ELF-1 (cell line): ENCODE data around the gene DENND2D.
A peak's percentile ranks its signal among the peaks of the same experiment; 100 is the strongest.

Experiments
- DNase-seq: peaks from one replicate; pipeline ENCODE4 v3.0.0-alpha.2; 2016; ENCODE audit warnings: low read depth, low spot score

DENND2D gene

DNA sequence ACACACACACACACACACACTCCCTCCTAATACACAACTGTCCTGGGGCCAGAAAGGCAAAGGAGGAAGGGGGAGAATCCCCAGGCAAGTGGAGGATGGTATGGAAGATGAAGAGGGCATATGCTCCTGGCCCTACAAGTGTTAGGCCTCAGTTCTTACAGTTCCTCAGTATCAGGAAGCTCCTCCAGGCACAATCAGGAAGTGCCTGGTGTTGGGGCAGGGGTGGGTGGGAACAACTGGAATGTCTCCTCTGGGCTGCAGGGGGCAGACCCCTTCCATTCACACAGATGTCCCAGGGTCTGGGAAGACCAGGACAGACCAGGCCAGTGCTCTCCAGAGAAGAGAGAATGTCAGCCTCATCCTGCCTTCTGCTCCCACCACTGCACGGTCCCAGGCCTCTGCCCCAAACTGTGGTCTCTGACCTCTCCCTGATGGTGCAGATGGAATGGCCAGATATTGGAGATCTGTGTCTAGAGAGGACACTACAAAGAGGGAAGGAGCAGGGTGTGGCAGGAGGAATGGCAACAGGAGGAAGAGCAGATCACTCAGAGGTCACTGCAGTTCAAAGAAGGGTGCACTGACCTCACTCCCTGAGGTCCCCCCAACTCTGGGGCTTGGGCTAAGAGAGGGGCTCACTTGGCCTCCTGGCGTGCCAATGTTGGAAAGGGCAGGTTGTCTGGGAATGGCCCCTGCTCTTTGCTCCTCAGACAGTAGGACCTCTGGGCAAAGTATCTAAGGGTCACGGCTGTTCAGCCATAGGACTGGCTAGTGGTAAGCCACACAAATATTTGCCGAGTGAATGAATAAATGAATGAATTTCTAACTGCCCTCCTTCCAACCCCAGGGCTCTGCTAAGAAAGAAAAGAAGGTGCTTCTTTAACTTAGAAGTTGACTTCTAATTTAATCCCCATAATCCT is 2.5 kb upstream of the DENND2D start:
- peak; percentile 53 for DNase-seq

DNA sequence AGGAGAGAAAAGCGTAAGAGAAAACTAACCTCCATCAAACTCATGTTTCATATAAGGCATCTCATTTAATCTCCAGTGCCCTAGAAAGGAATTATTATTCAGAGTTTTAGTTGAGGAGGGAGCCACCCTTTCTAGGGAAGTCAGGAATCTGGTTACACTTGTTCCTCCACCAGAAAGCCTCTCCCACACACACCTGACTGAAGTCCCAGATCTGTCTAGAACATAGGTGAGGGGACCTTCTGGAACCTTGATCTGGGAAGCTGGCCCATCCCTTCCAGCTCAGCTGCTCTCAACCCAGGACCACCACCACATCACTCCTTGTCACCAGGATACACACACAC is 1.9 kb upstream of the DENND2D start:
- no peak for DNase-seq

DNA sequence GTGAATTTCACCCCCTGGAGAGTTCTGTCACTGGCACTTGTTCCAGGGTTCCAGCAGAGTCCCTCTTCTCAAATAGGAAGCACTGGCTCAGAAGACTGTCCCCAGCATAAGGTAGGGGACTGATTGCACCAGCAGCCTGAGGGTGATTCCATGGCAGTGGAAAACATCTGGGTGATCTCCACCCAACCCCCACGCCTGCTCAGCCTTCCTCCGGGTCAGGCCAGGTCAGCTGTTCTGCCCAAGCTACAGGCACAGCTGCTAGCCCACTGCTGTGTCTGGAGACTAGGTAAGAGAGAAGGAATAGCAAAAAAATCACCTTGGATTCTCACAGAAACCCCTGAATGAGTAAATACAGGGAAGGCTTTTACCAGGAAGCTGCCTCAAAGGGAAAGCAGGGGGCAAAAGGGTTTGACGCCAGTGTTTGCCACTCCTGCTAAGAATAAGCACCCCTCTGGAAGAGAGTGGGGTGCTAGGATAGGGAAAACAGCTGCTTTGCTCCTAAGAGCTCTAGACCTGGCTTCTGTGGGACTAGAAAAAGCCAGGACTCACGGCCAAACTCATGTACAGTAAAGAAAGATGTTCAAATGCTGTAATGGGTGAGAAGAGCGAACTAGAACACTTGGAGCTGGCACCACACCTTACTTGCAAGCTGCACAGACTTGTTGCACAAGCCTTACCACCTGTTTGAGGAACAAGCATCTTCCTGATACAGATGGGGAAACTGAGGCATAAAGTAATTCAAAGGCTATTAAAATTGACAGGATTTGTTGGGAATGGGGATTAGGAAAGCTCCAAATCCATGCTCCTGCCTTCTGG is 1.0 kb upstream of the DENND2D start:
- peak; percentile 52 for DNase-seq

DNA sequence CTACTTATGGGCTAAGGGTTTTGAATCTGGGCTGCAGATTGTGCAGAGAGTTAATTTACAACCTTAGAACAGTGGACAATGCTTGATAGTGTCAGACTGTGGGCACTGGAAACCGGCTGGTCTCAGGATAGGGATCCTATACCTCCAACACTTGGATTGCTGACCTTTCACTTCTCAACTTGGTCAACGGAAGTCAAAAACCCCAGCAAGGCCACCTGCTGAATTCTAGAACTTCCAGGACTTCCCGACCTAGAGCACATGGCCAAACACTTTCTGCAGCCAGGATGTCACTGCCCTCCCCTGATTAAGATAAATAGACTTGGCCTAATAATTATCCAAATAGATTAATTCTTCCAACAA is 336 bp upstream of the DENND2D start:
- DNase-seq = no peak

DNA sequence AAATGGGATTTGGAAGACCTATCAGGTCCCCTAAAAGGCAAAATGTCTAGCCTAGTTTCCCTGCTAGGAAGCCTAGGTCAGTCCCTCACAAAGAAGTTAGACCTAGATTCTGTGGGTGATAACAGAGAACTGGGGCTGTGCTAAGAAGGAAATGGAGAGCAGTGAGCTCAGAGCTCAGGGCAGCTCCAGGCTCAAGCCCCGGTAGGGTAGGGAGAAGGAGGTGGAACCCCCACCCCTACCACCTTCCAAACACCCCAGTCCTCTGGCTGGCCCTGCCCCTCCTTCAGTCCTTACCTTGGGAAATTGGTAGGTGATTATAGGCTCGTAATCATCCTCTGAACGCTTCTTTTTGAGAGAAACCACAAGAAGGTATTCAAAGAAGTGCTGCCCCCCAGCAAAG is 1.1 kb downstream of the DENND2D start:
- no peak for DNase-seq

DNA sequence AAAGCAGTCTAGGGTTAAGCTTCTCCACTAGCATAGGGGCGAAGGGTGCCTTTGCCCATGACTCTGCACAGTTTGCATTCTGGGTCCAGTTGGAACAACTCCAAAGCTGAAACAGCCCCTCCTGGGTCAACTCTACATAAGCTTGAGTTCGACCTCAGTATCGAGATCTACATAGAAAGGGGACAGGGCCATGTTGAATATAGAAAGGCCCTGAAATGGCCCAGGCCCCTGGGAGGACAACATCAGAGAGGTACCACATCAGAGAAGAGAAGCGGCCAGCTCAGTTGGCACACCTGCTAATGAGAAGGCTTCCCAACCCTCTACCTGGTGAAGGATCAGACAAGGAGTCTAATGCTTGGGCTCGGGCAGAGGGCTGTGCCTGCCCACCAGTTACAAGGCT is 1.6 kb downstream of the DENND2D start:
- DNase-seq = no peak

DNA sequence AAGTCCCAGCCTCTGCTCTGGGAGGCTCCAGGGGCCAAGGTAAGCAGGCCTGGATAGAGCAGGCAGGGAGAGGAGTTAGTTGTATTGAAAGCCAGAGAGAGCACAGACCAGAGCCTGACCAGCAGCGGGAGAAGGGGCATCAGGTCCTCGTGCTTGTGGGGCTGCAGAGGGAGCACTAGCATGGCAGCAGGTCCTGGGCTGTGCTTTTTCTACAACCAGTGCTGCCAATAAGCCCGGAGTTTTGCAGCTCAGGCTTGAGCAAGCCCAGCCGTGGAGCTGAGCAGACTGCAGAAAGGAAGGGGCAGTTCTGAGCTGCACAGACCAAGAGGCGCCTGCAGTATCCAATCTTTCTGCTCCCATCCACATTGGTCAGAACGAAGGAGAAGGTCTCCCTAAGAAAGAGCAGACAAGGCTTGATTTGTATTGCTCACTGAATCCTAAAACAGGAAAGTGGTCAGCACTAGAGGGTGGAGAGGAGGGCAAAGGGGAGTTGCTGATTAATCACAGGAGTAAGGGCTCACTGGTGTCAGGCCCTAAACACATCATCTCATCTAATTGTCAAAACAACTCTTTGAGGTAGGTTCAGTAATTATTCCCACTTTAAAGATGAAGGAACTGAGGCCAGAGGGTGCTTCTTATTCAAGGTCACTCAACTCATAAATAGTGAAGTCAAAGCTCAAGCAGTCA is 2.7 kb downstream of the DENND2D start:
- peak; percentile 85 for DNase-seq

DNA sequence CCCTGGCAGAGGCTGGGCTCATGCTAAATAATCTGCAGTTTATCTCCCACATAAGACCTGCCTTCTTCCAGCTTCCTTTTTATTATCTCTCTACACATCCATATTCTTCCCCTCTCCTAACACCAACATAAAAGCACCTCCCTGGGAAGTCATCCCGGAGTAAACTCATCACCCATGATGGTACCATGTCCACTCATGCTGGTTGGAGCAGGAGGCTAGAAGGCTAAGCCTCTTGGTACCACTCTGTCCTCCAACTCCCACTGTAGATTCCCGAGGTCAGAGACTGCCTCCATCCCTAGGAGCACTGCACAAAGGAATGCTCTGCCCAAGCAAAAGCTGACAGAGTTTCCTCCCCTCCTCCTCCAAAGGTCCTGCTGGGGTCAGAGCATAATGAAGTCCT is 4.2 kb downstream of the DENND2D start:
- no peak for DNase-seq

DNA sequence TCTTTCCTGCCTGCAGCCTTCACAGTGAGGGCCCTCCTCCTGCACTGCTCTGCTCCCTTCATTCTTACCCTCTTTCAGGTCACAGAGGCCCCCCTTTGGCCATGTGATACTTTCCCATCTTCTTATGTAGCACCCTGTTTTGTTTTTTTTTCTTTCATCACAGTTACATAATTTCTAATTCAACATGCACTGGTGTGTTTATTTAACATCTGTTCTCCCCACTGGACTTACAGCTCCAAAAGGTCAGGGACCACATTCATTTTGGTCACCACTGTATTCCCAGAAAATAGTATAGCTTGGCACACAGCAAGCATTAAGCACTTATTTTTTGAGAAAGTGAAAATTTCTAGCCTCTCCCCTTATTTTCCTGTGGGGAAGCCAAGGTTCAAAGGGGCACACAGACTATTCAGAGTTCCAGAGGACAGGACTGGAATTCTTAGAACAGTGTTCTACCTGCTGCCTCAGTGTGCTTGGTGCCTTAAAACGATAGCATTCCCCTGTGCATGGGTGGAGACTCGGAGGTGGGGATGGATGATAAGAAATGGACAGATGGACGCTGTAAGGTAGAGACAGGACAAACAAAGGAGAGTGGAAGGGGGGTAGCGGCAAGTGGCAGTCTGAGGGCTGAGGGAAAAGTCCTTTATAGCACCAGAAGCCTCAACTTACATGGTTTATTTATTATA is 5.3 kb downstream of the DENND2D start:
- no peak for DNase-seq

DNA sequence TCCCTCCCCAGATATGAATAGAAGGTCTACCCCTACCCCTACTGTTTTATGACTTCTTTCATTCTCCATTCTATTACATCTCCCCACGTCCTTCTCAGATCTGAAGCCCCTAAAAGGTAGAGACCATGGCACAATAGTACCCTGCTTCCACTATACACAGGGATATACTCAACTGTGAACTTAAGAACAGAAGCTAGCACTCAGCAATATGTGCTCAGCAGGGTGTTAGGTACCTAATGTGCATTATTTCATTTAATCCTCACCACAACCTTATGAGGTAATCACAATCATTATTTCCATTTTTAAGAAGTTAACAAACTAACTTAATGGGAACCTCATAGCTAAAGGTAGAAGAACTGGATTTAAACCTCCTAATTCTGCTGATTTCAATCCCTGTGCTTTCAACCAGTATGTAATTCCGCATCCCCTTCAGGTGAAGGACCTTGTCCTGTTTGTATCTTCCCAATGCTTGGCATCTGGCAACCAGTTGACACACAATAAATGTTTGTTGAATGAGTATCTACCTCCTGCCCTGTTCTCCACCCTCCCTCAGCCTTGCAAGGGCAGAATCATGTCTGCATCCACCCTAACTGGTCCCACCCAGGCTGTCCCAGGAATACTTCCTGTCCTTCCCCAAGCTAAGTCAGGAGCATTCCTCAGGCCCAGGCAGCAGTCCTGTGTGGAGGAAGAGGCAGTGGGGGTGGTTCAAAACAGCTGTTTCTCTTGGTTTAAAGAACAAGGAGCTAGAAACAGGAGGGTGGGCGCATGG is 6.5 kb downstream of the DENND2D start:
- no peak for DNase-seq

DNA sequence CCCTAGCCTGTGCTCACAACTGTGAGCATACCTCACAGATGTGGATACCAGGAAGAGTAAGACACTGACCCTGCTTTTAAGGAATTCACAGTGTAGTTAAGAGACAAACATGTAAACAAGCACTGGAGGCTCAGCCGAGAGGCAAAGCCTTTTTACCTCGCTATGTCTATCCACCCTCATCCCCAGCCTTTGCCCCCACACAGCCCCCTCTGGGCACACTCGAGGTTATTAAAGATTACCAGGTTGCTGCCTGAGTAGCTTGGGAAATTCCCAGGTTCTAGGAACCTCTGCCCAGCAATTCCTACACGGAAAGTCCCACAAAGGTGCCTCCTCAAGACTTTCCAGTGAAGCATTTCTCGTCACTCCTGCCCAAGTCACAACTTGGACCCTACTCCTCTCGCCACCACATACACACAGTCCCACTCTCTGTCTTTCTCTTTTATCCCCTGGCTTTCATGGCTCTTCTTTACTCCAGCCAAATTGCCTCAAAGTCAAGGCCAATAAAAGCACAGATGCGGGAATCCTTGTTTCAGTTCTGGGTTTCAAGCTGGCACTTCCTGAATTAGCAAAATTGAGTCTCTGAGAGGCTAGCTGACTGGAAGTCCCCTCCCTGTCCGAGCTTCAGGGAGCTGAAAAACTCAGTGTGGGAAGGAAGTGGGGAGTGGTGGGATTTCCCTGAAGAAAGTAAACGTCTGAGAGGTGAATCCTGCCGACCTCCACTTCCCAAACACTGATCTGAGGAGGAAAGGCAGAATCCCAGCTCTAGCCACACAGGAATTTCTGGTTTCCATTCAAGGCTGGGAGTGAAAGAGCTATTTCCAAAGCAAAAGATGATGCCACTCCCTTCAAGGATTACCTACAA is 7.6 kb downstream of the DENND2D start:
- peak; percentile 44 for DNase-seq

DNA sequence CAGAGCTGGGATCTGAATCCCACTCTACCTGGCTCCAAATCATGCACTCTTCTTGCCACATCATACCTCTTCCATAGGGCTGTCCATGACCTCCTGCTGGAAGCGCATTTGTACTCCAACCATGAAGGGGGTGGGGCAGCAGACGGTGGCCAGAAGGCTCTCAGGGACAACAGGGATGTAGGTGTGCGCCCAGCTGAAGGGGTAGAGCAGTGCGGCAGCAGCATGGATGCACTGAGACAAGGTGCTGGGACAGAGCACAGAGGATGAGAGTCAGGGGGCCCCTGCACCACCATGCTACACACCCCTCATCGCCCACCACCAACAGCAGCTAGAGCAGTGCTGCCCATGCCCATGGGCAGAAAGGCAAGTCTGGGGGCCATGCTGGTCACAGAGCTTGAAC is 8.4 kb downstream of the DENND2D start:
- no peak for DNase-seq

DNA sequence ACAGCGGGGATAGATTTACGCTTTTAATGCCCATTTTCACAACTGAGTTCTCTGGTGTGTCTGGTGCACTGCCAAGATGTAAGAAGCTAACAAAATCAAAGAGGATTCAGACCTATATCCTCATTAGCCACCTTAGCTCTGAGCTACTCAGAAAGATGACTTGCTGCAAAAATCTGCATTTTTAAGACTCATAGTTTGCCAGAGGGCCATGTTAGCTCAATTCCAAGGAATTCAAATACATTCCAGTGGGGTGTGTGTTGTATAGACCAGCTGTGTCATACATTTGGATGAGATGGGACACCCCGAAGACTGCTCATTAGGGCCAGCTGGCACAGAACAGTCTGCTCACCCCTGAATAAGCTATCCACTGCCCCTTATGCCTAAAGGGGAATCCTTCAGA is 8.9 kb downstream of the DENND2D start:
- no peak for DNase-seq

DNA sequence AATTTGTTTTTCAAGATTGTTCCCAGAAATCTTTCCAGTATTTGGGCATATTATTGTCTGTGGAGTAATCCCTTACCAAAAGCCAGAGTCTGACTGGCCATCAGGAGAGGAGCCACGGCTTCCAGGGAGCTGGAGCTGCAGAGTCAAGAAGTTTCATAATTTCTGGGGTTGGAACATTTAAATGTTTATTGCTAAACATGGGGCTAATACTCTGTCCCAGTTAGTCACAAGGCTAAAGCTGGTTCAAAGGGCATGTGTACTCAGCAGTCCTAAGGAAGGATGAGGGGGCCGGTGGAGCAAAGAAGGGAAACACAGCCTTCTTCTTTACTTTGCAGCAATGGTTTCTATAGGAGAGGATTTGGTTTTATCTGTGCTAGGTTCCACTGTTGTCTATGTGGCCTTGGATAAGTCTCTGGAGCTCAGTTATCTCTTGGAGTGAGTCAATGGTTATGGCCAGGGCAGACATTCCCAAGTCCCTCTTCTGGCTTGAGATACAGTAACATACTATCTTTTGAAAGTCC is 9.5 kb downstream of the DENND2D start:
- DNase-seq = no peak

DNA sequence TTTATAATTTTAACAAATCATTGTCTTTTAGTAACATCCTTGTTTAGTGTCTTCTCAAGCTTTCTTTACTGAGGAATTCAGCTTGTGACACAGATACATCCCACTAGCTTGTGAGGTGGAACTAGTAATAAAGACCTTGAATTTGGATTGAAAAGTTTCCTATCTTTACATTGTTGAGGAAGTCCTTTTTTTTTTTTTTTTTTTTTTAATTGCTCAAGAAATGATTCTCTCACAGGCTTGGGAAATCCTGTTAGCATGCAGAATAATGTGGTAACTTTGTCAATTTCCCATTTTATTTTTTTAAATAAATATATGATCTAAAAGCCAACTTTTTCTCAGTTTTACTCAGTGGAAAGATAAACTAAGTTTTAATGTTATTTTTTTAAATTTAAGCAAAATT is 15.8 kb downstream of the DENND2D start:
- no peak for DNase-seq

DNA sequence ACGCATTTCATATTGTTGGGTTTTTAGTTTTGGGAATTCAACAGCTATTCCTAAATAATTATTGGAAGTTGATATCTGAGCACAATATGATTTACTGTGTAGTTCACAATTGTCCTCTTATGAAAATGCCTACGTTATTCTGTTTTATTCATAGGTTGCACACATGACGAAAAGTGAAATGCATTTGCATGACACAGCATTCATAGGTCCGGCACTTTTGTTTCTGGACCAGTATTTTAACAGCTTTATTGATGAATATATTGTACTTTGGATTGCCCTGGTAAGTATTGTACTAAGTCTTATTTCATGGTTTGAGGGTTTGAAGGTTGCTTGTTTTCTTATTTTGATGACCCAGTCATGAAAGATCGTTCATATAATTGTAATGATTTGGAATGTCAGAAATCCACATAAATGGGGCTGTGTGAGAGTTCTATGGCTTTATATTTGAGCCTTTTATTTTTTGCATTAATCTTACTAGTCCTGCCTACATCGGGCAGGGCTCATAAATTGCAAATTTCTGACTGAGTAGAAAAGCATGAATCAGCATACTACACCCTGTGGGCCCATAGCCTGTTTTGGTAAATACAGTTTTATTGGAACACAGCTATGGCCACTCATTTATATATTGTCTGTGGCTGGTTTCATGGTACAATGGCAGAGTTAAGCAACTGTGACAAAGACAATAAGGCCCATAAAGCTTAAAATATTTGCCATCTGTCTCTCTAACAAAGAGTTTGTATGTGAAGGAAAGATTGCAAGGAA is 17.0 kb downstream of the DENND2D start:
- DNase-seq = no peak

DNA sequence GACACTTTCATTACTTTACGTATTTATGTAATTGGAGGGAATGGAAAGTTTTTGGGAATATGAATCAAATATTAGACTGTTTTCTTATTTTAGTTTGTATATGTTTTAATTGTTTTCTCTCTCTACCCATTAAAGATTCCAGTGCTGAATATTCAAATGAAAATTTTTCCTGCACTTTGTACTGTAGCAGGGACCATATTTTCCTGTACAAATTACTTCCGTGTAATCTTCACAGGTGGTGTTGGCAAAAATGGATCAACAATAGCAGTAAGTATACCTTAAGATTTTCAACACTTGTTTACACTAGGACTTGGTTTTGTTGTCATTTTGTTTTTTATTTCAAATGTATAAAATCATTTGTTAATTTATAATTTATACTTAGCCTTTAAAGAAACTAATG is 18.4 kb downstream of the DENND2D start:
- no peak for DNase-seq

DNA sequence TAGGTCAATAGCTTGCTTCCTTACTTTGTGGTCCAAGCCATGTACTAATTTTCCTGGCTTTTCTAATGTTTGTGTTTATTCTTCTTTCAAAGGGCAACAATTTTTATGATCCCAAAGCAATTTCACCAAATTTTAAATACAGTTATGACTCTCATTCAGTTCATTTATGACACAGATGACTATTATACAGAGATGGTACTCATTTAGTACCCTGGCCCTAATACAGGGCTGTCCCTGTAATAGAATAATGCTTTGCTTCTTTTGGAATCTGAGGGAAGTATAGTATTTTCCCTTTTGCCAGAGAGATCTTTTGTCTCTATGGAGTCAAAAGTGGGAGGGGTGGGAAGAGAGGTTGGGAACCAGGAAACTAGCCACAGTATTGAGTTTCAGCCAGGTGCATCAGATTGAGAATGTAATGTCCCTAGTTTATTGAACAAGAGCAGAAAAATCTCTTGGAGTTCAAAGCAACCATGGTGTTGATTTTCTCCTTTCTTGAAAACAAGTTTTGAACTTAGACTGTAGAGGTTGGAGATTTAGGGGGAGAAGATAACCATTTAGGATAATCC is 20.4 kb downstream of the DENND2D start:
- DNase-seq = no peak

DNA sequence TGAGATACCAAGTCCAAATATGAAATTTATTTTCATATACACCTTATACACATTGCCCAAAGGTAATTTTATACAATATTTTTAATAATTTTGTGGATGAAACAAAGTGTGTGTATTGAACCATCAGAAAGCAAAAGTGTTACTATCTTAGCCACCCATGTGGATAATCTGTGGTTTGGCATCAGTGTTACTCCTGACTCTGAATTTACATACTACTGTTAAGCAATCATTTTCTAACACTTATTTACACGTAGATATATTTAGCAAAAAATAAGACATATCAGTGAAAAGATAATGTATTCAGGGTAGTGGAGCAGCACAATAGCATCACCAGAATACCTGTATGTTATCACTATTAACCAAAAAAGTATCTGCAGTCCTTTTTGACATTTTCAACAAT is 23.8 kb downstream of the DENND2D start:
- no peak for DNase-seq
